AG04450 (cell line): Measurements from ENCODE around the gene KCND2. TPM values are rescaled to one million over a fixed set of nuclear protein-coding genes. Genes with fewer than 3 reads are reported as not detected.

Experiments
- CTCF ChIA-PET: fragments of 300-600, 350-600 bp; formaldehyde crosslinking; extraction: SDS; loops from one replicate; lab custom pipeline; 2022; ENCODE audit warnings: antibody characterized with exemption, inconsistent platforms; lab: Charles Lee
- POLR2A ChIA-PET: fragments of 350-600 bp; formaldehyde crosslinking; extraction: SDS; loops from one replicate; lab custom pipeline; 2021; ENCODE audit warnings: antibody characterized with exemption, inconsistent platforms; lab: Yijun Ruan, JAX
- DNase-seq: peaks from one replicate; pipeline ENCODE4 v3.0.0-alpha.2; 2011; ENCODE audit warnings: low read depth, low spot score
- H3K27ac ChIP-seq: one replicate; pipeline ENCODE4 v1.5.1; 2012; ENCODE audit warnings: low read depth, low read length, control low read depth
- H3K27me3 ChIP-seq: one replicate; pipeline ENCODE4 v1.6.0; 2012; ENCODE audit warnings: low read length; ENCODE audit not compliant: control insufficient read depth, insufficient read depth
- H3K4me3 ChIP-seq: 2 replicates; pipeline ENCODE4 v1.5.1; 2011; ENCODE audit warnings: mild to moderate bottlenecking, low read depth, low read length, control low read depth
- H3K9me3 ChIP-seq: 2 replicates; pipeline ENCODE4 v1.5.1; 2012; ENCODE audit warnings: low read length; ENCODE audit not compliant: control insufficient read depth, insufficient read depth
- polyA plus RNA-seq: library from polyadenylated mRNA; depleted of rRNA; stranded (reverse); fragments of >200 nt; gene quantifications from 2 replicates; pipeline ENCODE4 v1.2.3, GENCODE V29; 2011
- TF ChIP-seq, protein P1 (sequence below): IDR thresholded peaks from 2 replicates; pipeline ENCODE4 v1.5.1; 2011; ENCODE audit warnings: low read depth, low read length, control low read depth, inconsistent platforms

The KCND2 gene
- polyA plus RNA-seq, 1 experiment = 0.12 TPM

DNA sequence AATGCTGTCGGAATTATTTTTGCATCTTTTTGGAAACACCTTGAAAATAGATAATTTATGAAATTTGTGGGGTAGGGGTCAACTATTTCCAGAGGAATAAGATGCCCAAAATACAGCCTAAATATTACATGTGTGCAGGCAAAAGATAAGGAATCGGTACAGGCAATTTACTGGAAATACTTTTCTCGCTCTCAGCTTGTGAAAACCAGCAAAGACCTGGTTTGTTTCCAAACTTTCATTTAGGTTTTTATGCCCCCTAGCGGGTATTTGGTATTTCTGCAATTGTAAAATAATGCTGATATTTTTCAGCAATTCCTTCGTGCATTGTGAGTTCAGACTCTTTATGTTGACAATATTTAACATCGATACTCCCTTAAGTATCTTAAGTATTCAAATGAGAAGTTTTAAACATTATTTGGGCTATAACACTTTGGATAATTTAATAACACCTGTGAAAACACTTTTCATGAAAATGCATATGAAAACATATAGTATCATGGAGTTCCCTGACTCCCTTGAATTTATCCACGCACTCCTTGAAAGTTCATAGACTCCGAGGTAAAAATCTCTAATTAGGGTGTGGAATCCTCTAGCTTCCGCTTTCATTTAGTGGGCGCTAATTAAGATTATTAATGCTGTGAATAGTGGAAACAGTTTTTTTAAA lies 452.5 kb downstream of the KCND2 start:
- CTCF ChIA-PET = interaction anchor here (0.6 to 2.8 kb wide), 22 partner anchors 8 to 1667 kb away, joined by 3 to 25 read pairs (median 3); no protein-coding TSS in a partner anchor
- no peaks in the 10 kb centered on the region for H3K9me3 ChIP-seq
- H3K27ac ChIP-seq = no peak overlapping the region
- POLR2A ChIA-PET = no interaction called here
- H3K4me3 ChIP-seq = no peak overlapping the region
- no peaks in the 10 kb centered on the region for H3K27me3 ChIP-seq
- DNase-seq = no peak
- TF ChIP-seq, protein P1, sequence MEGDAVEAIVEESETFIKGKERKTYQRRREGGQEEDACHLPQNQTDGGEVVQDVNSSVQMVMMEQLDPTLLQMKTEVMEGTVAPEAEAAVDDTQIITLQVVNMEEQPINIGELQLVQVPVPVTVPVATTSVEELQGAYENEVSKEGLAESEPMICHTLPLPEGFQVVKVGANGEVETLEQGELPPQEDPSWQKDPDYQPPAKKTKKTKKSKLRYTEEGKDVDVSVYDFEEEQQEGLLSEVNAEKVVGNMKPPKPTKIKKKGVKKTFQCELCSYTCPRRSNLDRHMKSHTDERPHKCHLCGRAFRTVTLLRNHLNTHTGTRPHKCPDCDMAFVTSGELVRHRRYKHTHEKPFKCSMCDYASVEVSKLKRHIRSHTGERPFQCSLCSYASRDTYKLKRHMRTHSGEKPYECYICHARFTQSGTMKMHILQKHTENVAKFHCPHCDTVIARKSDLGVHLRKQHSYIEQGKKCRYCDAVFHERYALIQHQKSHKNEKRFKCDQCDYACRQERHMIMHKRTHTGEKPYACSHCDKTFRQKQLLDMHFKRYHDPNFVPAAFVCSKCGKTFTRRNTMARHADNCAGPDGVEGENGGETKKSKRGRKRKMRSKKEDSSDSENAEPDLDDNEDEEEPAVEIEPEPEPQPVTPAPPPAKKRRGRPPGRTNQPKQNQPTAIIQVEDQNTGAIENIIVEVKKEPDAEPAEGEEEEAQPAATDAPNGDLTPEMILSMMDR = peak; percentile 75

DNA sequence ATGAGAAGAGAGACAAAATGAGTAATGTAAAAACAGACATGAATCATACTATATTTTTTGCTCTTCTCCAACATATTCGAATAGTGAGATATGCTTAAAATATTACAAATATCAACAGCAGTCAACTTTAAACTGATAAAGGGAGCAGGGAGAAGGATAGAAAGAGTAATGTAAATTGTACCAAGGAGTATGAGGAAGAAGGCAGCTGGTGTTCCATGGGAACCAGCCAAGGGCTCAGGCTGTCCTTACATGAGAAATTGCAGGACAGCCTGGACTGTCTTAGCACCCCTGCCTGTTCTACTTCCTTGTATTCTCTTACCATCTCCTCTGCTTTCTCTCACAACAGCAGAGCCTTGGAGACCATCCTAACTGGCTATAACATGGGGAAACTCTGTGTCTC lies 456.3 kb downstream of the KCND2 start:
- TF ChIP-seq, protein P1 = no peak
- Histone ChIP-seq H3K27ac (no peak overlapping the region), H3K4me3 (no peak overlapping the region), H3K27me3 (no peaks in the 10 kb centered on the region), H3K9me3 (no peaks in the 10 kb centered on the region)
- ChIA-PET POLR2A (no interaction called here), CTCF (interaction anchor here (1.1 kb wide), 1 partner anchor 63 kb away, joined by 3 read pairs; no protein-coding TSS in a partner anchor)
- DNase-seq = no peak

DNA sequence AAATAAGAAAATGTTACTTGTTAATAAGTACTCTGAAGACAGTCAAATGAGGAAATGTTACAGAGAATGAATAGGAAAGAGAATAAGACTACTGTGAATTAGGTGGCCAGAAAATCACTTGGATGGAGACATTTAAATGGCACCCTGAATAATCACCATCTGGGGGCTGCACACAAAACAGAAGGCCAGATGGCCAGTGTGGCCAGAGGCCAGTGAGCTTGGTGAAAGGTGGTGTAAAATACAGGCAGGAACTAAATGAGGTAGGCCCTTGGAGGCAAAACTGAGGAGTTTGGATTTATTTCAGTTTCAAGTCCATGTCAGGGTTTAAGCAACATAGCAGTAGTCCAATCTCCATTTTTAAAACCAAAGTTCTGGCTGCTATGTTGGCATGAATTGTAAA lies 458.3 kb downstream of the KCND2 start:
- ChIA-PET CTCF (interaction anchor here (0.7 to 2.2 kb wide), 3 partner anchors 61 to 741 kb away, joined by 3 to 8 read pairs (median 4); no protein-coding TSS in a partner anchor), POLR2A (no interaction called here)
- Histone ChIP-seq H3K27ac (no peak overlapping the region), H3K9me3 (no peaks in the 10 kb centered on the region), H3K27me3 (no peaks in the 10 kb centered on the region), H3K4me3 (no peak overlapping the region)
- no peak for DNase-seq
- TF ChIP-seq, protein P1 = no peak

DNA sequence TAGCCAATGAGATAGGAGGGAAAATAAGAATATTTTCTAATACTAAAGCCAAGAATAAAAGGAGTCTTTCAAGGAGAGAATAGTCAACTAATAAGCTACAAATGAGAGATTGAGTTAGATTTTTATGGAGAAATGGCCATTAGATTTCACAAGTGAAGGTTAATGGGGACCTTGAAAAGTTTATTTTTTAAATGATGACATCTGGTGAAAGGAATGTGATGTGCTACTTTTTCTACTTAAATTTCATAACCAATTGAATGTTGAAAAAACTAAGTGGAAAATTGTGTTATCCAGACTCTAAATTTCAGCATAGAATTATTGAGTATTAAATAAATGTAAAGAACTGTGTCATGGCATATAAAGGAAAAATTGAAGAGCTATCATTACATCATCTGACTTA lies 459.3 kb downstream of the KCND2 start:
- ChIA-PET POLR2A (no interaction called here), CTCF (interaction anchor here (1.2 to 2.2 kb wide), 3 partner anchors 29 to 74 kb away, joined by 4 to 8 read pairs (median 4); no protein-coding TSS in a partner anchor)
- no peak for DNase-seq
- TF ChIP-seq, protein P1 = no peak
- H3K27ac ChIP-seq = no peak overlapping the region
- no peaks in the 10 kb centered on the region for H3K27me3 ChIP-seq
- H3K9me3 ChIP-seq = no peaks in the 10 kb centered on the region
- no peak overlapping the region for H3K4me3 ChIP-seq

DNA sequence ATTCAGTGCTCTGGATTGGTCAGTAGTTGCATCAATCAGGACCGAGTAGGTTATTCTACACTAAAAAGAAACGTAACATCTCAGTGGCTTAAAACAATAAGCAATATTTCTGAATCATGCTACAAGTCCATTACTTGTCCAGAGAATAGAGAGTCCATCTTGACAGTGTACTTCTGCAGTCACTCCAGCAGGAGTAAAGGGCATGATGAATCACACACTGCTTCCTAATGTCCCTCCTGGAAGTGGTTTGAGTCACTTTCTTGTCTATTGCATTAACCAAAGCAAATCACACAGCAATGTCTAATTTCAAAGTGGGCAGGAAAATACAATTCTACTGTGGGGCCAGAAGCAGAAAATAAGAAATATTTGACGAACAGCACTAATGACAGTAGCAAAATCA lies 460.2 kb downstream of the KCND2 start:
- Histone ChIP-seq H3K27ac (no peak overlapping the region), H3K4me3 (no peak overlapping the region), H3K9me3 (no peaks in the 10 kb centered on the region), H3K27me3 (no peaks in the 10 kb centered on the region)
- CTCF ChIA-PET = interaction anchor here (1.0 to 1.9 kb wide), 3 partner anchors 8 to 73 kb away, joined by 3 to 4 read pairs (median 4); no protein-coding TSS in a partner anchor
- peak; percentile 52 for DNase-seq
- TF ChIP-seq, protein P1 = peak; percentile 31; the same call in 1 of the 2 replicates
- POLR2A ChIA-PET = no interaction called here
